HS-5 (cell line): ENCODE measurements around the gene LBH.

ENCODE experiments used
- DNase-seq: peaks from one replicate; pipeline ENCODE4 v3.0.0-alpha.2; 2012; ENCODE audit warnings: low read depth

The LBH gene

GRCh38 chr2:30217644-30218337, 13.5 kb upstream of the LBH start:
- DNase-seq: no peak

GRCh38 chr2:30218338-30218713, 13.0 kb upstream of the LBH start:
- no peak for DNase-seq

DNA sequence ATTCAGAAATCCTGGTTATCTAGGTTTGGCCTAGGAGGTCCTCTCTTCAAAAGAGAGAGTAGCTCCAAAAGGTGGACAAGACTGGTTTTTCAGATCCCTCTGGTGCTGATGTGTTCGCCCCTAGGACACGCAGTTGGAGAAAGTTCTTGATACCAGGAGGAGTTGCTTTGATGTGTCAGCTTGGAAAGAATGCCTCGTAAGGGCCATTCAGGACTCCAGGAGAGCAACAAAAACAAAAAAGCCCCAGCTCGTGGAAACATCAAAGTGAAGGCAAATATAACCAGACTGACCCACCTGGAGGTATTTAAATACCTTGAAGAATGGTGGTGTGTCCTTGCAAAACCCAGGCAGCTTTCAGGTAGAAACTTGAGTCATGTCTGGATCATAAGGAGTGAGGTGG, 12.5 kb upstream of the LBH start:
- no peak for DNase-seq

GRCh38 chr2:30219886-30220875, 11.2 kb upstream of the LBH start:
- DNase-seq: no peak

DNA sequence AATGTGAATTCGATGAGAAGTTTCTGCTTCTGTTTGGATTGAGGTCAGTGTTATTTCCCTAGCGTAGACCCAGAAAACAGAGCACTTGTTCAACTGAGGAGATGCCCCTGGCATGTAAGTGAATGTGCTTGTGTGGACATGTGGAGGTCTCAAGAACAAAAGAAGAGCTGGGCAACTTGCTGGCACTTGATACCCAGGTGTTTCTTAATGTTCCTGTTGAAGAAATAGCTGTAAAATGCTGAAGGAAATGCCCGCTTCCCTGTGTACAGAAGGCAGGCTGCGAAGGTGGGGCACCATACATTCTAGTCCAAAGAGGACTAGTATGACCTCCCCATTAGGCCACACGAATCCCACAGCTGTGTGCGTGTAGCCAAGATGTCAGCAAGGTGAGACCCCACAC, 9.8 kb upstream of the LBH start:
- no peak for DNase-seq

DNA sequence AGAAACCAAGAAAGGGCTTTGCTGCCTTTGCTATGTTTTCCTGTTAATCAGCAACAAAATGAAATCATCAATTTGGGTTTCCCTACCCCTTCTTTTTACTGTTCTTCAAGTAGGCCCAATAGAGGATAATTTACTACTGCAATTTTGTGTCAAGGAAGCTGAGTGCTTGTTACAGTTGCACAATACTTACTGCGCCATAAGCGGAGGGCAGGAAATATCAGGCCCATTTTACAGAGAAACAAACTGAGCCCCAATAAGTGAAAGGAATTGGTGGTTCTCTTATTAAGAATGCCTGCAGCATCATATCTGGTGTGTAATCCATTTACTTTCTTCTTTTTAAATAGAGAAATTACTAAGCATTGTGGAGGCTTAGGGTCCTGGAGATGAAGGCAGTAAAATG, 9.3 kb upstream of the LBH start:
- no peak for DNase-seq

- no peak for DNase-seq
These were observed 8.5 kb upstream of the LBH start for GRCh38 chr2:30222636-30223360.

GRCh38 chr2:30223413-30223874, 7.9 kb upstream of the LBH start:
- no peak for DNase-seq

- DNase-seq: no peak
These were observed 7.2 kb upstream of the LBH start for GRCh38 chr2:30224151-30224550.

GRCh38 chr2:30225131-30225762, 6.1 kb upstream of the LBH start:
- DNase-seq: no peak

- DNase-seq: no peak
These were observed 4.9 kb upstream of the LBH start for GRCh38 chr2:30226144-30227032.

GRCh38 chr2:30229596-30229995, 1.7 kb upstream of the LBH start:
- no peak for DNase-seq

DNA sequence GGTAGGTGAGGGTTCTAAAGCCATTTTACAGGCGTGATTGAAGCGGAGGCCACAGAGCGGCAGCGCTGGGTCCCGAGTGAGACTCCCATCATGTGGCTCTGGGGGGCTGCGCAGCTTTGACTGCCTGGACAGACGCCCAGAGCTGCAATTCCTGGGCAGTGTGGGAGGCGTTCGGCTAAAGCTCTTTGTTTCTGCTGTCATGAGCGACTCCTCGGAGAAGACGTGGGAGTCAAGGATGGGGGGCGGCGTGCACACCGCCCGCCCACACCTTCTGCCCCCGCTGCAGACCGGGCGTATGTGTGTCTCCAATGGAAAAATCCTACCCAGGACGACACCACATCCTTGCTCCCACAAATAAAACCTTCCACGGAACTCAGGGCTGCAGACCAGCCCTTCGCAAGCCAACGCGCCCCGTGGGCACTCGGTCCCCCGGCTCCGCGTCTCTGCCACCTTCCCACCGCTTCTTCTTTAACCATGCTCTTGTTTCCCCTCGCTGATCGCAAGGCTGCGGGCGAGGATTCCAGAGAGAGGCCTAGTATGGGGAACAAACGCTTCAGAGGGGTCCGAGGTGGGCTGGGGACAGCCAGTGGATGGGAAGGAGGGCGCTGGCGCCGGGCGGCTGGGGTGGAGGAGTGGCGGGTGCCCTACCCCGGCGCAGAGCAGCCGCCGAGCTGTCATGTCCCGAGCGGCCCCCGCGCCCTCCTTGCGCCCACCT, 680 bp upstream of the LBH start:
- no peak for DNase-seq

GRCh38 chr2:30231996-30232800, 864 bp downstream of the LBH start:
- no peak for DNase-seq

DNA sequence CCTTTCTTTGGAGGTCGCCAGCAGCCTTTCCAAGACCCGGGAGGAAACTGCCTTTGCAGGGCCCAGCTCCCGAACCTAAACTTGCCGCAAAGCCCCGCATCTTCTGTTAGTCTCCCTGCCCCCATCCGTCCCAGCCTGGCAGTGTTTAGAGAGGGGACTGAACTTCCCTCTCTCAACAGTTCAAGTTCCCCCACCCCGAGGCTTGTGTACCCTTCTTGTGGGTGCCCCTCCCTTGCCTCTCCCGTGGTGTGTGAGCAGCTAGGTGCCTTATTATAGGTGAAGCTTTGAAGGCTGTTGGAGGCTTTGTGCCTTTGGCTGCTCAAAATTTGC, 1.4 kb downstream of the LBH start:
- no peak for DNase-seq

GRCh38 chr2:30233271-30234009, 2.1 kb downstream of the LBH start:
- no peak for DNase-seq

DNA sequence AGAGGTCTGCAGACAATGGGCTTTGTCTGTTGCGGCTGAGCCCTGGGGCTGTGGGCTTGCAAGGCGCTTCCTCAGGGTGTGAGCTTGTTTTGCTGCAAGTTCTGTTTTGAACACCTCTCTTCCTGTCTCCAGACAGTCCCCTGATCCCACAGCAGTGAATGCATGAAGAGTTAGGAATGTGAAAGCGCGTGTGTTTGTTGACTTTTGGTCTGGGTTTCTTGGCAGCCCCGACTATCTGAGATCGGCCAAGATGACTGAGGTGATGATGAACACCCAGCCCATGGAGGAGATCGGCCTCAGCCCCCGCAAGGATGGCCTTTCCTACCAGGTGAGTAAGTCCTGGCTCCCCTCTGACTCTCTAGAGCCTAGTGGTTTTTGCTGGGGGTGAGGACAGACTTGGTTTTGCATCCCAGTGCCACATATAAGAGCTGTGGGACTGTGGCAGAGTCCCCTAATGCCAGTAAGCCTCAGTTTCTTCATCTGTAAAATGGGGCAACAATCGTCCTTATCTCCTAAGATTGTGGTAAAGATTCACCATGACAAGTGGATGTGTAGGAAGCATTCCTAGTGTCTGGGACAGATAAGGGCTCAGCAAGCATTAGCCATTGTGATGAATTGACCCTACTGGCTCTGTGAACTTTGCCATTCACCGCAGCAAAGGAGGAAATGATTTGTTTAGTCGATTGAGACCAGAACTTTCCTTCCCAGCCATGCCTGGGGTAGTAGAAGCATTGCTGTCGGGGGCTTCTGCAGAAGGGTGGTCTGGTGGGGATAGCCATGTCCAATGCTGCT, 3.0 kb downstream of the LBH start:
- DNase-seq: no peak

DNA sequence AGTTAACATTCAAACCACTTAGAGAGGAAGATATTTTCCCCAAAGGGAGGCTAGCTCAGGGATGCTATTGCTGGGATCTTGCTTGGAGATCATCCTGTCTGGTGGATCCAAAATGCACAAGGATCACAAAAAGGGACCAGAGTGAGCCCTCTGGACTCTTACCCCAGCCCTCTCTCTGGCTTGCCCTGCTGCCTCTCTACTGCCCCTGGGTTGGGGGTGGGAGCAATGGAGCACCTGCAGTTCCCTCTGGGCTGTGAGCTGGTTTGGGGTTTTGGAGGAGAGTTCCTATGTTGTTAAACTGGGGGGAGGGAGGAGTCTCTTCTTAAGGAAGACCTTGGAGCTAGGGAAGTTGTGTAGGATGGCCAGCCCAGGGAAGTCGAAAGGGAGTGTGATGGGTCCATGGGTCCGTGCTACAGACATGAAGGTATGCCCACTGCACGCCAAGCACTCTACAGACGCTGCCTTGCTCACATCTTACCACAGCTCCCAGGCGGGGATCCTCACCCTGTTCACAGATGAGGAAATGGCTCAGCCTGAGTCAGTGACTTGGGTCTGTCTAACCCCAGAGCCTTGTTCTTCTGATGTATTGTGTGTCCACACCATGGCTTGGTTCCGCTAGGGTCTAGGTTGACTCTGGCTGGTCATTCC, 3.8 kb downstream of the LBH start:
- no peak for DNase-seq
